ENCODE results near the gene PDE4B.

The PDE4B gene

DNA sequence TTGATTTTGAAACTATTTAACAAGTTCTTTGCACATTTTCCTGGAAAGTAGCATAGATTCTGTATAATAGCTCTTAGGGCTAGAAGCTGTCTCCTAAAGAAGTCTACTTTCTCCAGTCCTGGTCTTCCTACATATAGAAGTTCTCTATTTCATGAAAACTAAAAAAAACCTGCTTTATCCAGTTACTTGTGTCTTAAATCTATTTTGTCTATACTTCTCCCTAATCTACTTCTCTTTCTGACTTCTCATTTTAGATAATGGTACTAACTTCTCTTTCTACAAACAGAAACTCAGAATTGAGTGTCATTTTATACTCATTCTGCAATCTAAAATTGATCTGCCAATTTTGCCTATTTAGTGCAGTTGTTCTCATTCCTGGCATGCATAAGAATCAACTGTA, 28.7 kb downstream of the PDE4B start:
- Histone ChIP-seq H3K27me3 (replicated peaks; ENCODE audit: control insufficient read depth, insufficient read depth, low read length) (no peaks in the 10 kb centered on the region), H3K36me3 (ENCODE audit: control insufficient read depth, insufficient read depth, low read length) (no peaks in the 10 kb centered on the region), H3K4me3 (replicated peaks; ENCODE audit: low read depth, low read length) (no peak overlapping the region)
- TF ChIP-seq, protein P1, sequence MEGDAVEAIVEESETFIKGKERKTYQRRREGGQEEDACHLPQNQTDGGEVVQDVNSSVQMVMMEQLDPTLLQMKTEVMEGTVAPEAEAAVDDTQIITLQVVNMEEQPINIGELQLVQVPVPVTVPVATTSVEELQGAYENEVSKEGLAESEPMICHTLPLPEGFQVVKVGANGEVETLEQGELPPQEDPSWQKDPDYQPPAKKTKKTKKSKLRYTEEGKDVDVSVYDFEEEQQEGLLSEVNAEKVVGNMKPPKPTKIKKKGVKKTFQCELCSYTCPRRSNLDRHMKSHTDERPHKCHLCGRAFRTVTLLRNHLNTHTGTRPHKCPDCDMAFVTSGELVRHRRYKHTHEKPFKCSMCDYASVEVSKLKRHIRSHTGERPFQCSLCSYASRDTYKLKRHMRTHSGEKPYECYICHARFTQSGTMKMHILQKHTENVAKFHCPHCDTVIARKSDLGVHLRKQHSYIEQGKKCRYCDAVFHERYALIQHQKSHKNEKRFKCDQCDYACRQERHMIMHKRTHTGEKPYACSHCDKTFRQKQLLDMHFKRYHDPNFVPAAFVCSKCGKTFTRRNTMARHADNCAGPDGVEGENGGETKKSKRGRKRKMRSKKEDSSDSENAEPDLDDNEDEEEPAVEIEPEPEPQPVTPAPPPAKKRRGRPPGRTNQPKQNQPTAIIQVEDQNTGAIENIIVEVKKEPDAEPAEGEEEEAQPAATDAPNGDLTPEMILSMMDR (IDR thresholded peaks at IDR 0.05; ENCODE audit: insufficient read depth, low read length, poor library complexity, severe bottlenecking) = no peak
- no peak for DNase-seq (ENCODE audit: extremely low read depth, insufficient read length)

DNA sequence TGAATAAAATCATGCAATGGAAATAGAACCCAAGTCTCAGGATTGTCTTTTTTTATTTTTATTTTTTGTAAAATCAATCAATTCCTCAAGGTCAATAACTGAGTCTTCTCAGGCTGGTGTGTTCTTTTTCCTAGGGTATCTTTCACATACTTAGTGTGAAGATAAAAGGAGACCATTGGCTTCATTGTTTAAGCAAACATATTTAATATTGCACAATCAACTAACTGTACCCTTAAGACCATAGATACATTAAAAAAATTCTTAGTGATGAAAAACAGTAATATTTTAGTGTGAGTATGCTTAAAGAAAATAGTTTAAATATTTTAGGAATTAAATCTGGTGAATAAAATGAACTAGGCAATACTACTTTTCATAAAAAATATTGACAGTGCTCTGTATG, 31.4 kb downstream of the PDE4B start:
- DNase-seq (ENCODE audit: extremely low read depth, insufficient read length) = no peak
- H3K4me3 ChIP-seq (replicated peaks; ENCODE audit: low read depth, low read length) = no peak overlapping the region
- no peaks in the 10 kb centered on the region for H3K27me3 ChIP-seq (replicated peaks; ENCODE audit: control insufficient read depth, insufficient read depth, low read length)
- TF ChIP-seq, protein P1 (IDR thresholded peaks at IDR 0.05; ENCODE audit: insufficient read depth, low read length, poor library complexity, severe bottlenecking) = no peak
- no peaks in the 10 kb centered on the region for H3K36me3 ChIP-seq (ENCODE audit: control insufficient read depth, insufficient read depth, low read length)

DNA sequence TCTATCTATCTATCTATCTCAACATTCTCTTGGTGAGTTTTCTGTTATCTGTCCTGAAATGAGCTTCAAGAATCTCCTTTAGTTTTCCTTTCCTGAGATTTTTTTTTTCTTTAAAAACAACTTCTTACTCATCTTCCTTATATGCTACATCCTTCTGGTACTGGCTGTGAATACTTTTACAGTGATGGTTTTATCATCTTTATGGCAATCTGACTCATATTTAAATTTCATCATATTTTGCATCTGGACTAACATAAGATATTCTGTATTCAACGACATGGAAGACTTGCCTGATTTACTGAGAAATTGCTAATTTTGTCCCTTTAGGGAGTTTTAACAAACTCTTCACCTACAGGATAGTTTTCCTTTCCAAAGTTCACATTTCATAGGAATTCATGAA, 33.0 kb downstream of the PDE4B start:
- TF ChIP-seq, protein P1 (IDR thresholded peaks at IDR 0.05; ENCODE audit: insufficient read depth, low read length, poor library complexity, severe bottlenecking) = no peak
- Histone ChIP-seq H3K4me3 (replicated peaks; ENCODE audit: low read depth, low read length) (no peak overlapping the region), H3K27me3 (replicated peaks; ENCODE audit: control insufficient read depth, insufficient read depth, low read length) (no peaks in the 10 kb centered on the region), H3K36me3 (ENCODE audit: control insufficient read depth, insufficient read depth, low read length) (no peaks in the 10 kb centered on the region)
- no peak for DNase-seq (ENCODE audit: extremely low read depth, insufficient read length)

DNA sequence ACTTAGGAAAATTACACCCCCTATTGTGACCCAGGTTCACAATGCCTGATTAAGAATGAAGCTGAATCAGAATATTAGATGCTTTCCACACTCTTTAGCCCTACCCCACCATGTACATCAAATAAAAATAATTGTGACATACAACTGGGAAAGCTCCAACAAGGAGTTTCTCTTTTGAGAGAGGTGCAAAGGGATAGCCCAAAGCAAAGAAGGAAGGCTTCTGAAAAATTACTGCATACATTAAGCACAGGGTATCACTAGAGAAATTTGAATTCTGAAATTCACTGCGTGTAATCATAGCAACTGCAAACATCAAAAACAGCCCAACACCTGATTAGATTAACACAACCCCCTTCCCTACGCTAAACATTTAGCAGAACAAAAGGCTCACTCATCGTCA, 34.1 kb downstream of the PDE4B start:
- H3K4me3 ChIP-seq (replicated peaks; ENCODE audit: low read depth, low read length) = no peak overlapping the region
- TF ChIP-seq, protein P1 (IDR thresholded peaks at IDR 0.05; ENCODE audit: insufficient read depth, low read length, poor library complexity, severe bottlenecking) = no peak

DNA sequence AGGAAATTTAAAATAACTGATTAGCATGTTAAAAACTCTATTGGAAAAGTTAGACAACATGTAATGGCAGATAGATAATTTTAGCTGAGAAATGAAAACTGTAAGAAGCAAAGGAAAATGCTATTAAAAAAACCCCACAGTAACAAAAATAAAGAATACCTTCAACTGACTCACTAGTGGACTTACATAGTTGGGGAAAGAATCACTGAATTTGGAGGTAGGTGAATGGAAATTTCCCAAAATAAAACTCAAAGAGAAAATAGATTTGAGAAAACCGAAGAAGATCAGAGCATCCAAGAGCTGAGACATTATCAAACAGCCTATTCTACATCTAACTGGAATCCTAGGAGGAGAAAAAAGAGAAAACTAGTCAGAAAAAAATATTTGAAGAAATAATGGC, 34.7 kb downstream of the PDE4B start:
- no peak for DNase-seq (ENCODE audit: extremely low read depth, insufficient read length)
- Histone ChIP-seq H3K4me3 (replicated peaks; ENCODE audit: low read depth, low read length) (no peak overlapping the region), H3K27me3 (replicated peaks; ENCODE audit: control insufficient read depth, insufficient read depth, low read length) (no peaks in the 10 kb centered on the region), H3K36me3 (ENCODE audit: control insufficient read depth, insufficient read depth, low read length) (no peaks in the 10 kb centered on the region)
- TF ChIP-seq, protein P1 (IDR thresholded peaks at IDR 0.05; ENCODE audit: insufficient read depth, low read length, poor library complexity, severe bottlenecking) = no peak

More for the DNA sequence above, 34.1 kb downstream of the PDE4B start:
- no peak for DNase-seq (ENCODE audit: extremely low read depth, insufficient read length)
- H3K36me3 ChIP-seq (ENCODE audit: control insufficient read depth, insufficient read depth, low read length) = no peaks in the 10 kb centered on the region
- no peaks in the 10 kb centered on the region for H3K27me3 ChIP-seq (replicated peaks; ENCODE audit: control insufficient read depth, insufficient read depth, low read length)

DNA sequence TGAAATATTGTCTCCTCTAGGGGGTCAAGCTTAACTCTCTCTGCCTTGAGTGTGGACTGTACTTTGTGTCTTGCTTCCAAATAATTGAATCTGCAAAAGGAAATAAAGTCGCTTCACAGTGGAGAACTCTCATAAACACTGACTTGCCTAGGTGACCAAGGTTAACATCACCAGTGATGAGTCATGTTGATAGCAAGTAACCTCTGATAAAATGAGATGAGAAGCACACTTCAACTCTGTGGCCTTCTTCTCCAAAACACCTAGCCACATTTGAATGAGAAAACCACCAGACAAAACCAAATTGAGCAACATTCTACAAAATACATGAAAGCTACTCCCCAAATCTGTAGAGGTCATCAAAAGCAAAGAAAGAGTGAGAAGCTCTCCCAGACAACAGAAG, 37.6 kb downstream of the PDE4B start:
- TF ChIP-seq, protein P1 (IDR thresholded peaks at IDR 0.05; ENCODE audit: insufficient read depth, low read length, poor library complexity, severe bottlenecking) = no peak
- no peak overlapping the region for H3K4me3 ChIP-seq (replicated peaks; ENCODE audit: low read depth, low read length)
- no peaks in the 10 kb centered on the region for H3K36me3 ChIP-seq (ENCODE audit: control insufficient read depth, insufficient read depth, low read length)
- no peaks in the 10 kb centered on the region for H3K27me3 ChIP-seq (replicated peaks; ENCODE audit: control insufficient read depth, insufficient read depth, low read length)
- DNase-seq (ENCODE audit: extremely low read depth, insufficient read length) = no peak
